Measurements from ENCODE around the gene ICA1.

The ICA1 gene

DNA sequence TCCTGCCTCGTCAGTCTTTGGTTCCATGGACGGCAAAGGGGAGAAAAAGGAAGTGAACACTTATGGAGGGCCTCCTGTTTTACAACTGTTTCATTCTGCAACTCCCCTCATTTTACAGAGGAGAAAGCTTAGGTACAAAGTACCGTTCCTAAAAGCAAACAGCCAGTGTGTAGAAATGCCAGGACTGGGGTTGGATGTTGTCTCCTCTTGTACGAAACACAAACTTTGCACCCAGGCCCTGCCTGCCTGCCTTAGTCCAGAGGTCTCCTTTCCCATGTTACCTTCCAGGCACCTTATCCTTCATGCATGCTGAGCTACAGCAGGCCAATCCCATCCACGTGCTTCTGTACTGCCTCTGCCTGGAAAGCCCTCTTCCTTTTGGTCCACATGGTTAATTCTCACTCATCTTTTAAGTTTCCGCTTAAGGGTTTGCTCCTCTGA is 86.0 kb downstream of the ICA1 start:
- no peak for DNase-seq (ENCODE audit: low read depth)
- H3K4me3 ChIP-seq (ENCODE audit: low read depth, low read length), result peak overlapping the region; percentile 62
- TF ChIP-seq, protein P1, sequence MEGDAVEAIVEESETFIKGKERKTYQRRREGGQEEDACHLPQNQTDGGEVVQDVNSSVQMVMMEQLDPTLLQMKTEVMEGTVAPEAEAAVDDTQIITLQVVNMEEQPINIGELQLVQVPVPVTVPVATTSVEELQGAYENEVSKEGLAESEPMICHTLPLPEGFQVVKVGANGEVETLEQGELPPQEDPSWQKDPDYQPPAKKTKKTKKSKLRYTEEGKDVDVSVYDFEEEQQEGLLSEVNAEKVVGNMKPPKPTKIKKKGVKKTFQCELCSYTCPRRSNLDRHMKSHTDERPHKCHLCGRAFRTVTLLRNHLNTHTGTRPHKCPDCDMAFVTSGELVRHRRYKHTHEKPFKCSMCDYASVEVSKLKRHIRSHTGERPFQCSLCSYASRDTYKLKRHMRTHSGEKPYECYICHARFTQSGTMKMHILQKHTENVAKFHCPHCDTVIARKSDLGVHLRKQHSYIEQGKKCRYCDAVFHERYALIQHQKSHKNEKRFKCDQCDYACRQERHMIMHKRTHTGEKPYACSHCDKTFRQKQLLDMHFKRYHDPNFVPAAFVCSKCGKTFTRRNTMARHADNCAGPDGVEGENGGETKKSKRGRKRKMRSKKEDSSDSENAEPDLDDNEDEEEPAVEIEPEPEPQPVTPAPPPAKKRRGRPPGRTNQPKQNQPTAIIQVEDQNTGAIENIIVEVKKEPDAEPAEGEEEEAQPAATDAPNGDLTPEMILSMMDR (IDR thresholded peaks at IDR 0.05; ENCODE audit: insufficient read depth, low read depth, low read length, missing control alignments), result no peak

DNA sequence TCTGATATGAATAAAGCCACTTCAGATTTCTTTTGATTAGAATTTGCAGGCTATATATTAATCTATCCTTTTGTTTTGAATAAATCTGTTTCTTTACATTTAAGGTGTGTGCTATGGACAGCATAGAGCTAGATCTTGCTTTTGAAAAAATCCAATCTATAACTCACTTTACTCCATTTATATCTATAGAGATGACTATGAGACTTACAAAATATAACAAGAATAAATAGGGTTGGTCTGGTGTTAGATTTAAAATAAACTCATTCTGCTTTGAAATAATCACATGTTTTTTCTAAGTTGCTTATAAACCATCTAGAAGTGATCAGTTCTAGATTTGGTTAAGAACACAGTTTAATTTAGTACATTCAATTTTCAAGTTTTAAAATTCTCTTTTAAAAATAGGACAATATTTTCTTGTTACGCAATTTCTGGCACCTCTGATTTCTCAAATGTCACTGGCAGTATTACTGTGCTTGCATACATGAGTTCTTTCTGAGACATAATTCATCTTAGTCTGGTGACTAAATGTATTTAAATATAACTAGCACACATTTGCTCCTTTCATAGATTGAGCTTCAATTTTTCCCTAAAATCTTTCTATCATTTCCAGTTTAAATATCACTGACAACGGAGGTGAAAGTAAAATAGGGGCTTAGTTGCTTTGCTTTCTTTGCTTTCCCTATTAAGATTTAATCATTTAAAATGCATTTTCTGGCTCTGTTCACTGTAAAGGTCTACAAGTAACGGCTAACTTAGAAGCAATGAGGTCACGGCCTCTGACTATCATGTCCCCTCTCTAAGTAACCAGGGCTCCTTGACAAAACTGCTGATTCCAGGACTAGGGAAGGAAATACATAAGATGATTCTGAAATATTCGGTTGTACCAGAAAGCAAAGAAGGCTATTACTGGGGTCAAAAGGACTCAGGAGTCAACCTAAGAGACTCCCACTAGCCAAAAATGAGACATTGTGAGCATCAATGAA is 89.3 kb downstream of the ICA1 start:
- TF ChIP-seq, protein P1 (IDR thresholded peaks at IDR 0.05; ENCODE audit: insufficient read depth, low read depth, low read length, missing control alignments), result no peak
- no peak for DNase-seq (ENCODE audit: low read depth)
- no peak overlapping the region for H3K4me3 ChIP-seq (ENCODE audit: low read depth, low read length)

DNA sequence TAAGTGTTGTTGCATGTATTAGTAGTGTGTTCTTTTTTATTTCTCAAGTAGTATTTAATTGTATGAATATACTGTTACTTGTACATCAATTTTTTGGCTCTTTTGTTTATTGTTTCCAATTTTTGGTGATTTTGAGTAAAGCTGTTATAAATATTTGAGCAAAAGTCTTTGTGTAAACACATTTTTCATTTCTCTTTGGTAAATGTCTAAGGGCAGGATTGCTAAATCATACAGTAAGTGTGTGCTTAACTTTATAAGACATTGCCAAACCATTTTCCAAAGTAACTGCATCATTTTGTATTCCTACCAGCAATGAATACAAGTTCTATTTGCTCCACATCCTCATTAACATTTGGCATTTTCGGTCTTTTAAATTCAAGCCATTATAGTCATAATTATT is 92.8 kb downstream of the ICA1 start:
- no peak overlapping the region for H3K4me3 ChIP-seq (ENCODE audit: low read depth, low read length)
- TF ChIP-seq, protein P1 (IDR thresholded peaks at IDR 0.05; ENCODE audit: insufficient read depth, low read depth, low read length, missing control alignments), result no peak
- no peak for DNase-seq (ENCODE audit: low read depth)

DNA sequence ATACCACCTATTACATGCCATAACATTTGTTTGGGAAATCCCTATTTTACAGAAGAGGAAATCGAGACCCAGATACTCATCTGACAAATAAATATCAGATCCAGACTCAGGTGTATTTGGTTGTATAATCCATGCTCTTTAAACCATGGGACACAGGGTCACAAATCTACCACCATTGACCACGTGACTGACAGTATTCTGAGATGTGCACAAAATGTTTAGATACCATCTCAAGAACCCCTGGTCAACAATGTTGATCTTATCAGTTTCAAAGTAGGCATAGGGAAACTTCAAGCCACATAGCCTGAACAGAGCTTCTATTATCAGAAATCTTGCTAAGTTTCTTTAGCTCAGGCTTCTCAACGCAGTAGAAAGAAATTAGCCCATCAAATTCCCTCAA is 93.6 kb downstream of the ICA1 start:
- DNase-seq (ENCODE audit: low read depth), result no peak
- TF ChIP-seq, protein P1 (IDR thresholded peaks at IDR 0.05; ENCODE audit: insufficient read depth, low read depth, low read length, missing control alignments), result no peak
- no peak overlapping the region for H3K4me3 ChIP-seq (ENCODE audit: low read depth, low read length)

DNA sequence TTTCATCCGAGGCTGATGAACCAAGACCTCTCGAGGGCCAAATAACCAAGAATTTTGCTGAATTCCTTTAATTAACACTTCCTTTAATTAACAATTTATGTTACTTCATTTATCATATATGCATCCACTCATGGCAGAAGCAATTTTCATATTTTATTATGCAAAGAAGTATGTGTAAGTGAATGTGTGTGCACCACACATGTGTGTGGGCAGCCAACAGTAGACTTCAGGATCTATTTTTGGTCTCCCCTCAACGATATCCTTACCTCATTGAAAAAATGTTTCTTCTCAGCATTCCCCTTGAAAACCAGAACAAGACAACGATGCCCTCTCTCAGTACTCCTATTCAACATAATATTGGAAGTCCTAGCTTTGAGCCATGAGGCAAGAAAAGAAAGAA is 96.8 kb downstream of the ICA1 start:
- no peak overlapping the region for H3K4me3 ChIP-seq (ENCODE audit: low read depth, low read length)
- TF ChIP-seq, protein P1 (IDR thresholded peaks at IDR 0.05; ENCODE audit: insufficient read depth, low read depth, low read length, missing control alignments), result no peak
- DNase-seq (ENCODE audit: low read depth), result no peak

DNA sequence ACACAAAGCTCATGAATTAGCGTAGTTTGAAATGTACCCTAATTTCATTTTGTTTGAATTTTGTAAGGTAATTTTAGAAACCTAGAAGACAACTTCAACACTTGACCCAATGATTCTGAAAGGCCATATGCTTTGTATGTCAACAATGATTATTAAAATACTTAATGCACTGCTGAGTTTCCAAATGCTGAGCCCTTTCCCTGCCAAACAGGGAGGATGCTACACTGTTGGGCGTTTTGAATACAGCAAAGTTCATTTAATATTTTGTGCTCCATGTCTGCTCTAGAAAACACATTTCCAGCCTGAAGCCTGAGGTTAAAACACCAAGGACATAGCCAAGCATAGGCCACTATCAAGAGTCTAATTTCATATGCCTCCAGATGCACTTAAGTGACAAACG is 99.8 kb downstream of the ICA1 start:
- no peak for DNase-seq (ENCODE audit: low read depth)
- TF ChIP-seq, protein P1 (IDR thresholded peaks at IDR 0.05; ENCODE audit: insufficient read depth, low read depth, low read length, missing control alignments), result no peak
- H3K4me3 ChIP-seq (ENCODE audit: low read depth, low read length), result no peak overlapping the region

All from GM12865 (cell line).